Measurements from ENCODE around the gene PIR. TPM values are rescaled to one million over a fixed set of nuclear protein-coding genes. Genes with fewer than 3 reads are reported as not detected.

The PIR gene
- total RNA-seq, 1 donor from 2014 or later = 47.3 TPM

GRCh38 chrX:15497865-15498264 is 4.7 kb upstream of the PIR start:
- peak; percentile 52 for TF ChIP-seq CTCF (IDR thresholded peaks at IDR 0.05; ENCODE audit: unreplicated experiment)
- no peaks in the 10 kb centered on the region for H3K27me3 Mint-ChIP-seq (ENCODE audit: unreplicated experiment)
- no peaks in the 10 kb centered on the region for H3K9me3 Mint-ChIP-seq (ENCODE audit: unreplicated experiment)
- DNase-seq (ENCODE audit: low spot score) = peak; percentile 67
- peaks cover 32% of the 10 kb centered on the region for H3K4me1 Mint-ChIP-seq (ENCODE audit: unreplicated experiment)
- H3K27ac Mint-ChIP-seq (ENCODE audit: unreplicated experiment) = no peak overlapping the region
- H3K36me3 Mint-ChIP-seq (ENCODE audit: low read depth, unreplicated experiment) = no peaks in the 10 kb centered on the region
- no peak overlapping the region for H3K4me3 Mint-ChIP-seq (ENCODE audit: unreplicated experiment)

- no peaks in the 10 kb centered on the region for H3K9me3 Mint-ChIP-seq (ENCODE audit: unreplicated experiment)
- no peak overlapping the region for H3K4me3 Mint-ChIP-seq (ENCODE audit: unreplicated experiment)
- no peak for DNase-seq (ENCODE audit: low spot score)
- no peaks in the 10 kb centered on the region for H3K36me3 Mint-ChIP-seq (ENCODE audit: low read depth, unreplicated experiment)
- no peak overlapping the region for H3K27ac Mint-ChIP-seq (ENCODE audit: unreplicated experiment)
- H3K27me3 Mint-ChIP-seq (ENCODE audit: unreplicated experiment) = no peaks in the 10 kb centered on the region
- H3K4me1 Mint-ChIP-seq (ENCODE audit: unreplicated experiment) = peaks cover 31% of the 10 kb centered on the region
- no peak for TF ChIP-seq CTCF (IDR thresholded peaks at IDR 0.05; ENCODE audit: unreplicated experiment)
Measured at GRCh38 chrX:15496824-15497223, 3.7 kb upstream of the PIR start.

- no peak for DNase-seq (ENCODE audit: low spot score)
- H3K4me1 Mint-ChIP-seq (ENCODE audit: unreplicated experiment) = peaks cover 31% of the 10 kb centered on the region
- no peak for TF ChIP-seq CTCF (IDR thresholded peaks at IDR 0.05; ENCODE audit: unreplicated experiment)
- no peaks in the 10 kb centered on the region for H3K36me3 Mint-ChIP-seq (ENCODE audit: low read depth, unreplicated experiment)
- H3K27me3 Mint-ChIP-seq (ENCODE audit: unreplicated experiment) = no peaks in the 10 kb centered on the region
- no peaks in the 10 kb centered on the region for H3K9me3 Mint-ChIP-seq (ENCODE audit: unreplicated experiment)
- no peak overlapping the region for H3K4me3 Mint-ChIP-seq (ENCODE audit: unreplicated experiment)
- no peak overlapping the region for H3K27ac Mint-ChIP-seq (ENCODE audit: unreplicated experiment)
Measured at GRCh38 chrX:15495801-15496200, 2.7 kb upstream of the PIR start.

GRCh38 chrX:15492469-15492868 is 664 bp downstream of the PIR start:
- no peaks in the 10 kb centered on the region for H3K27me3 Mint-ChIP-seq (ENCODE audit: unreplicated experiment)
- peak overlapping the region; percentile 90 for H3K4me3 Mint-ChIP-seq (ENCODE audit: unreplicated experiment)
- peaks cover 5% of the 10 kb centered on the region for H3K36me3 Mint-ChIP-seq (ENCODE audit: low read depth, unreplicated experiment)
- H3K4me1 Mint-ChIP-seq (ENCODE audit: unreplicated experiment) = peaks cover 20% of the 10 kb centered on the region
- H3K9me3 Mint-ChIP-seq (ENCODE audit: unreplicated experiment) = no peaks in the 10 kb centered on the region
- no peak for TF ChIP-seq CTCF (IDR thresholded peaks at IDR 0.05; ENCODE audit: unreplicated experiment)
- DNase-seq (ENCODE audit: low spot score) = no peak
- H3K27ac Mint-ChIP-seq (ENCODE audit: unreplicated experiment) = peak overlapping the region; percentile 75

- DNase-seq (ENCODE audit: low spot score) = no peak
- peaks cover 16% of the 10 kb centered on the region for H3K36me3 Mint-ChIP-seq (ENCODE audit: low read depth, unreplicated experiment)
- no peaks in the 10 kb centered on the region for H3K9me3 Mint-ChIP-seq (ENCODE audit: unreplicated experiment)
- TF ChIP-seq CTCF (IDR thresholded peaks at IDR 0.05; ENCODE audit: unreplicated experiment) = no peak
- H3K27ac Mint-ChIP-seq (ENCODE audit: unreplicated experiment) = no peak overlapping the region
- no peaks in the 10 kb centered on the region for H3K27me3 Mint-ChIP-seq (ENCODE audit: unreplicated experiment)
- no peak overlapping the region for H3K4me3 Mint-ChIP-seq (ENCODE audit: unreplicated experiment)
- no peaks in the 10 kb centered on the region for H3K4me1 Mint-ChIP-seq (ENCODE audit: unreplicated experiment)
Measured at GRCh38 chrX:15483891-15484290, 9.2 kb downstream of the PIR start.

All from endothelial cell (in vitro differentiated cells).